HCT116 (cell line): ENCODE results near the gene RTN4IP1. TPM values are rescaled to one million over a fixed set of nuclear protein-coding genes. Genes with fewer than 3 reads are reported as not detected.

ENCODE experiments used
- ATAC-seq: fragments of 200-7000 bp; cut with Tn5 transposase; 2 replicates; pipeline ENCODE4 v1.9.1; 2020; ENCODE audit warnings: mild to moderate bottlenecking, moderate library complexity
- BruUV-seq: library from RNA; stranded (reverse); fragments of 400-500 nt; replicated peaks from 2 replicates; lab custom pipeline; 2021; lab: Mats Ljungman, UMichigan
- CTCF ChIA-PET: fragments of 300-600 bp; sonication (Branson Sonifier 250); formaldehyde crosslinking; loops from one replicate; lab custom pipeline; 2021; ENCODE audit warnings: antibody characterized with exemption; lab: Charles Lee
- POLR2A ChIA-PET: fragments of 300-600, 350-600 bp; sonication (Branson Sonifier 250); formaldehyde crosslinking; loops from one replicate; lab custom pipeline; 2021; ENCODE audit warnings: antibody characterized with exemption; lab: Charles Lee
- RAD21 ChIA-PET, 2 experiments: fragments of 300-600 bp; sonication (Branson Sonifier 250); formaldehyde crosslinking; loops; one replicate each; lab custom pipeline; 2023; ENCODE audit warnings: low total read pairs in 2 of 2; ENCODE audit not compliant: uncharacterized antibody in 2 of 2, unreplicated experiment in 2 of 2, low non-redundant PET in 1 of 2; lab: Charles Lee
- DNase-seq: peaks from one replicate; pipeline ENCODE4 v3.0.0-alpha.2; 2010; ENCODE audit warnings: low read depth, low spot score
- H2AFZ ChIP-seq: fragments of 200-600 bp; shearing (Covaris generic), sonication (generic); 2 replicates; pipeline ENCODE4 v1.6.1; 2017; ENCODE audit warnings: low read depth, mixed run types, mixed read lengths, antibody characterized with exemption, low read length; ENCODE audit not compliant: poor library complexity, severe bottlenecking
- H3K27ac ChIP-seq: 2 replicates; pipeline ENCODE4 v1.5.1; 2012; ENCODE audit warnings: low read depth, low read length
- H3K27me3 ChIP-seq: fragments of 200-600 bp; sonication (generic); 2 replicates; pipeline ENCODE4 v1.6.1; 2016; ENCODE audit warnings: mixed run types, low read length, mixed read lengths; ENCODE audit not compliant: insufficient read depth
- H3K36me3 ChIP-seq, 2 experiments: fragments of 200-500 bp in 1 of 2; fragments of 200-600 bp in 1 of 2; sonication (Bioruptor generic) in 1 of 2; sonication (generic) in 1 of 2; 2 replicates each; pipeline versions ENCODE4 v1.5.1 to v1.6.1; 2014 to 2016; ENCODE audit warnings: low read length in 2 of 2, inconsistent platforms in 1 of 2, mixed read lengths in 1 of 2, mixed run types in 1 of 2; ENCODE audit not compliant: insufficient read depth in 2 of 2, control insufficient read depth in 1 of 2
- H3K4me1 ChIP-seq, 2 experiments: fragments of 200-600 bp in 1 of 2; sonication (generic) in 1 of 2; 2 replicates each; pipeline versions ENCODE4 v1.5.1 to v1.6.1; 2012 to 2017; ENCODE audit warnings: low read length in 2 of 2, inconsistent platforms in 1 of 2, mild to moderate bottlenecking in 1 of 2, mixed read lengths in 1 of 2, mixed run types in 1 of 2, moderate library complexity in 1 of 2; ENCODE audit not compliant: insufficient read depth in 2 of 2, control insufficient read depth in 1 of 2
- H3K4me2 ChIP-seq: fragments of 200-600 bp; sonication (generic); 2 replicates; pipeline ENCODE4 v1.6.1; 2017; ENCODE audit warnings: mixed run types, low read length, mixed read lengths
- H3K4me3 ChIP-seq, 2 experiments: fragments of 200-600 bp in 1 of 2; sonication (generic) in 1 of 2; replicated peaks in 1 of 2; 2 replicates each; pipeline ENCODE4 v1.5.1; 2011 to 2016; ENCODE audit warnings: low read length in 2 of 2, control low read depth in 1 of 2, low read depth in 1 of 2, mild to moderate bottlenecking in 1 of 2, mixed read lengths in 1 of 2, mixed run types in 1 of 2
- H3K79me2 ChIP-seq: fragments of 200-600 bp; sonication (generic); 2 replicates; pipeline ENCODE4 v1.6.1; 2017; ENCODE audit warnings: mild to moderate bottlenecking, mixed run types, low read length, moderate library complexity, mixed read lengths; ENCODE audit not compliant: insufficient read depth
- H3K9ac ChIP-seq: fragments of 200-600 bp; sonication (generic); 2 replicates; pipeline ENCODE4 v1.6.1; 2016; ENCODE audit warnings: low read length, mixed read lengths
- H3K9me2 ChIP-seq: fragments of 200-600 bp; sonication (generic), shearing (Covaris generic); 2 replicates; pipeline ENCODE4 v1.6.1; 2017; ENCODE audit warnings: mixed run types, mild to moderate bottlenecking, moderate library complexity; ENCODE audit not compliant: insufficient read depth
- H3K9me3 ChIP-seq, 2 experiments: fragments of 200-500 bp in 1 of 2; fragments of 200-600 bp in 1 of 2; sonication (Bioruptor generic) in 1 of 2; sonication (generic) in 1 of 2; 2 replicates each; pipeline ENCODE4 v1.6.1; 2014 to 2017; ENCODE audit warnings: low read length in 2 of 2, mixed read lengths in 2 of 2, inconsistent platforms in 1 of 2, low read depth in 1 of 2, mild to moderate bottlenecking in 1 of 2, mixed run types in 1 of 2, moderate library complexity in 1 of 2; ENCODE audit not compliant: control insufficient read depth in 1 of 2, insufficient read depth in 1 of 2
- H4K20me1 ChIP-seq: fragments of 200-600 bp; sonication (generic), shearing (Covaris generic); 2 replicates; pipeline ENCODE4 v1.6.1; 2017; ENCODE audit warnings: mixed run types, mild to moderate bottlenecking, moderate library complexity; ENCODE audit not compliant: insufficient read depth
- CTCF ChIP-seq, 3 experiments: fragments of 200-600 bp in 1 of 3; sonication (generic) in 1 of 3; IDR thresholded peaks in 2 of 3; conservative IDR thresholded peaks in 1 of 3; 2 replicates each; pipeline ENCODE4 v1.5.1; 2012 to 2017; ENCODE audit warnings: low read depth in 2 of 3, low read length in 2 of 3, antibody characterized with exemption in 1 of 3, borderline replicate concordance in 1 of 3, control low read depth in 1 of 3, mild to moderate bottlenecking in 1 of 3, mixed read lengths in 1 of 3, mixed run types in 1 of 3, moderate library complexity in 1 of 3; ENCODE audit not compliant: insufficient read depth in 1 of 3
- MAX ChIP-seq: IDR thresholded peaks from 2 replicates; pipeline ENCODE4 v1.6.1; 2012
- POLR2A ChIP-seq: IDR thresholded peaks from 2 replicates; pipeline ENCODE4 v1.7.0; 2011; ENCODE audit warnings: borderline replicate concordance; ENCODE audit not compliant: insufficient read depth, insufficient read length; ENCODE audit errors: extremely low read depth
- POLR2AphosphoS5 ChIP-seq: IDR thresholded peaks from 2 replicates; pipeline ENCODE4 v1.6.1; 2011; ENCODE audit warnings: mild to moderate bottlenecking, low read depth, low read length, moderate library complexity
- RAD21 ChIP-seq: IDR thresholded peaks from 2 replicates; pipeline ENCODE4 v1.6.1; 2012; ENCODE audit warnings: low read depth, mild to moderate bottlenecking
- SP1 ChIP-seq: IDR thresholded peaks from 2 replicates; pipeline ENCODE4 v1.6.1; 2012; ENCODE audit warnings: low read depth
- TCF7L2 ChIP-seq: IDR thresholded peaks from 2 replicates; pipeline ENCODE4 v1.7.0; 2011; ENCODE audit warnings: borderline replicate concordance, inconsistent platforms; ENCODE audit not compliant: insufficient read depth, insufficient read length; ENCODE audit errors: extremely low read depth
- intact Hi-C: fragments of 100-400 bp; cut with micrococcal nuclease; formaldehyde crosslinking; loops from 2 replicates; pipeline ENCODE4 v1.10.0; 2022
- total RNA-seq: library from RNA; stranded (reverse); gene quantifications from one replicate; pipeline ENCODE4 v1.2.1, GENCODE V29; 2021; ENCODE audit not compliant: unreplicated experiment

The RTN4IP1 gene
- total RNA-seq, 1 experiment from 2014 or later = 9.1 TPM

DNA sequence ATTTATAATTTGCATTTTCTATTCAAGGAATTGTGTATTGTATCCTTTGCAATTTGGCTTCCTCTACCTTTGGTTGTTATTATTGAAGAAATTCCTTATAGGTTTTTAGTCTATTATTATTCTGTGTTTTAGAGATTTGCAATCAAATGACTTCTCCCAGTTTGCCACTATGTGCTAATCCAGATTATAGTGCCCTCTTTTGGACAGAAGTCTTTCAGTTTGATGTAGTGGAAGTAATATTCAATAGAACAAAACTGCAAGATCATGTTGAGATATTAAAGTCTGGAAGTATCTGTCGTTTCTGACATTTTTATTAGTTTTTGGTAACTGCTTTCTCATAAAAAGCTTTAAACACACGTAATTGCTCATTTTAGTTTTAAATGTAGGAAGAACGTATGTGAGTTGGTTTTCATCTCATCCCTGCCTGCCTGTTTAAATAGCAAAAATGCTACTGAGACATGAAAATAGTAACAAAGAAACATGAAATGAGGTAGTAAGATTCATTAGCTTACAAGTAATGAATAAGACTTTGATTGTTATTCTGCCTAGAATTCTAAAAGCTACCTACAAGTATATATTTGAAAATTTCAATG is 72.8 kb downstream of the RTN4IP1 start:
- H3K9me2 ChIP-seq = no peaks in the 10 kb centered on the region
- ChIA-PET POLR2A (no interaction called here), CTCF (no interaction called here), RAD21 (no interaction called here)
- no peak overlapping the region for H3K27ac ChIP-seq
- H3K9ac ChIP-seq = no peak overlapping the region
- no peak for ATAC-seq
- H3K4me2 ChIP-seq = no peak overlapping the region
- peaks cover 27 to 38% of the 10 kb centered on the region in 2 experiments for H3K4me1 ChIP-seq
- intact Hi-C loops = loop anchor here (2.0 kb wide), 1 partner anchor 112 kb away; no protein-coding TSS in a partner anchor
- TF ChIP-seq RAD21 = peak; percentile 72
- TF ChIP-seq CTCF (IDR thresholded peaks at IDR 0.05 in 2 of 3, conservative IDR thresholded peaks at IDR 0.05 in 1 of 3; ENCODE audit: borderline replicate concordance in 1 of 3, insufficient read depth in 1 of 3, low read depth in 2 of 3, low read length in 2 of 3) = peak; percentile 27 to 70 (median 51)
- TF ChIP-seq POLR2A = no peak
- TF ChIP-seq SP1 = no peak
- no peak for TF ChIP-seq POLR2AphosphoS5
- no peak for TF ChIP-seq MAX
- no peak for TF ChIP-seq TCF7L2
- no peaks in the 10 kb centered on the region for H4K20me1 ChIP-seq
- no peak overlapping the region for H2AFZ ChIP-seq
- H3K27me3 ChIP-seq = no peaks in the 10 kb centered on the region
- DNase-seq = no peak
- peaks cover 0 to 7% of the 10 kb centered on the region in 2 experiments; a peak in 1 of 4 replicates for H3K36me3 ChIP-seq
- H3K79me2 ChIP-seq = no peaks in the 10 kb centered on the region
- H3K4me3 ChIP-seq = no peak overlapping the region
- no TSS peak for BruUV-seq
- H3K9me3 ChIP-seq = no peaks in the 10 kb centered on the region
